Lower leg skin (tissue), 3 donors: ENCODE data around the gene STXBP1.

ENCODE experiments used
- CTCF ChIP-seq, 3 donors: fragments of 450-650 bp; IDR thresholded peaks; one replicate each; pipeline ENCODE4 v1.5.1; 2016; ENCODE audit warnings: antibody characterized with exemption in 3 of 3, mild to moderate bottlenecking in 3 of 3, moderate library complexity in 2 of 3
- POLR2A ChIP-seq, 2 donors: fragments of 450-650 bp; IDR thresholded peaks; one replicate each; pipeline ENCODE4 v1.6.1; 2016 to 2017; ENCODE audit warnings: antibody characterized with exemption in 2 of 2, mild to moderate bottlenecking in 1 of 2, moderate library complexity in 1 of 2

GRCh38 chr9:127729522-127730256, 117.6 kb downstream of the STXBP1 start:
- no peak for TF ChIP-seq CTCF (IDR thresholded peaks at IDR 0.05)
- no peak for TF ChIP-seq POLR2A (IDR thresholded peaks at IDR 0.05)
